ENCODE results near the gene LGR6. TPM values are rescaled to one million over a fixed set of nuclear protein-coding genes. Genes with fewer than 3 reads are reported as not detected.

LGR6 gene
- total and polyA plus RNA-seq, 10 of the 15 experiments (the other 5 are each of a cell fraction or from before 2014, with no cell fraction given) = not detected

DNA sequence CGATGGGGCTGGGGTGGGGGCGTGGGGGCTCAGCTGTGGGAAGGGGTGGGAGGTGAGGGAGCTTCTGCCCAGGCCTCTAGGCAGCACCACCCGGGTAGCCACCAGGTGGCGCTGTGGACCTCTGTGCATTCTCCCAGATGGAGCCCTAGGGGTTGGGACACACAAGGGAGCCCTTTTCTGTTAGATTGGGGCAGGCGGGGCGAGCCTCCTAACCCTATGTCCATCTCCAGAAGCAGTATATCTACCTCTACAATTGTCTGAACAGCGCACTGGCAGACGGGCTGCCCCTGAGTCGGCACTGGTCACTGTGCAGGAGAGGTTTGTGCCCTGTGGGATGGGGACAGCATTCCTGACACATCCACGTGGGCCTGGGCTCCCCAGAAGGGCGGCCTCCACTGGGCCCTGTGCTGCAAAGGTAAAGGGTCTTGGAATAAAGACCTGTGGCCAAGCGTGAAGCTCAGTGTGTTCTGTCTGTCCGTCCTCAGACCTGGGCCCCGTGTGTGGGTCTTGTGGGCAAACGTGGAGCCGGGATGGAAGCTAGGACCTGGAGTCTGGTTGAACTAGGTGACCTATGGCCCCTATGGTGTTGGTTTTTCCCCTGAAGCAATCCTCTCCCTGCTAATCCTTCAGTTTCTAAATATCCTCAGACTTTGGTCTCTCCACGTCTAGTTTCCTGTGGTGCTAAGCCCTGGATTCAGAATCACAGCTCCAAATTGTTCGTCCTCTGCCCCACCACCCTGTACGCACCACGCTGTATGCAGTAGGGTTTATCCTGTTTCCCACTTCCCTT, 4.4 kb upstream of the LGR6 start:
- Histone ChIP-seq H3K9ac (ENCODE audit: control insufficient read depth, insufficient read depth, low read length) (no peak overlapping the region), H3K4me1 (ENCODE audit: control insufficient read depth, insufficient read depth, low read length) (no peaks in the 10 kb centered on the region), H3K27me3 (replicated peaks in 1 of 2; ENCODE audit: control insufficient read depth in 2 of 2, insufficient read depth in 2 of 2, low read length in 1 of 2) (peaks cover 4 to 6% of the 10 kb centered on the region in 2 experiments), H3K27ac (ENCODE audit: control insufficient read depth, insufficient read depth) (no peak overlapping the region), H3K4me3 (no peak overlapping the region), H3K79me2 (ENCODE audit: control insufficient read depth, insufficient read depth, low read length) (no peaks in the 10 kb centered on the region), H4K20me1 (ENCODE audit: control insufficient read depth, insufficient read depth) (no peaks in the 10 kb centered on the region), H2AFZ (ENCODE audit: control insufficient read depth, low read depth, low read length) (no peak overlapping the region), H3K36me3 (ENCODE audit: control insufficient read depth in 2 of 2, insufficient read depth in 2 of 2, low read length in 1 of 2) (no peaks in the 10 kb centered on the region), H3K9me3 (replicated peaks; ENCODE audit: control insufficient read depth, insufficient read depth, low read length) (no peaks in the 10 kb centered on the region), H3K4me2 (ENCODE audit: control insufficient read depth, insufficient read depth) (no peak overlapping the region)
- BruUV-seq (replicated peaks) = no TSS peak
- TF ChIP-seq ZNF274 (IDR thresholded peaks at IDR 0.05; ENCODE audit: insufficient read depth, insufficient read length) (no peak), ZSCAN29 (IDR thresholded peaks at IDR 0.05) (no peak), YY1 (IDR thresholded peaks at IDR 0.05; ENCODE audit: low read depth, low read length) (0 out of 2 replicates have a peak, but pooled peaks have one; percentile 23), EED (IDR thresholded peaks at IDR 0.05; ENCODE audit: low read depth) (no peak), RAD21 (IDR thresholded peaks at IDR 0.05; ENCODE audit: insufficient read depth, low read depth, low read length) (peak; percentile 43), EGR1 (IDR thresholded peaks at IDR 0.05; ENCODE audit: borderline replicate concordance in 1 of 2, low read depth in 2 of 2, low read length in 2 of 2) (no peak), IRF4 (IDR thresholded peaks at IDR 0.05; ENCODE audit: low read depth, low read length) (no peak), CBFB (IDR thresholded peaks at IDR 0.05; ENCODE audit: low read depth) (no peak), IKZF1 (conservative IDR thresholded peaks at IDR 0.05) (no peak), SMC3 (IDR thresholded peaks at IDR 0.05; ENCODE audit: borderline replicate concordance, low read length) (peak; percentile 36; the same call in 1 of the 2 replicates)
- TF ChIP-seq, protein P1, sequence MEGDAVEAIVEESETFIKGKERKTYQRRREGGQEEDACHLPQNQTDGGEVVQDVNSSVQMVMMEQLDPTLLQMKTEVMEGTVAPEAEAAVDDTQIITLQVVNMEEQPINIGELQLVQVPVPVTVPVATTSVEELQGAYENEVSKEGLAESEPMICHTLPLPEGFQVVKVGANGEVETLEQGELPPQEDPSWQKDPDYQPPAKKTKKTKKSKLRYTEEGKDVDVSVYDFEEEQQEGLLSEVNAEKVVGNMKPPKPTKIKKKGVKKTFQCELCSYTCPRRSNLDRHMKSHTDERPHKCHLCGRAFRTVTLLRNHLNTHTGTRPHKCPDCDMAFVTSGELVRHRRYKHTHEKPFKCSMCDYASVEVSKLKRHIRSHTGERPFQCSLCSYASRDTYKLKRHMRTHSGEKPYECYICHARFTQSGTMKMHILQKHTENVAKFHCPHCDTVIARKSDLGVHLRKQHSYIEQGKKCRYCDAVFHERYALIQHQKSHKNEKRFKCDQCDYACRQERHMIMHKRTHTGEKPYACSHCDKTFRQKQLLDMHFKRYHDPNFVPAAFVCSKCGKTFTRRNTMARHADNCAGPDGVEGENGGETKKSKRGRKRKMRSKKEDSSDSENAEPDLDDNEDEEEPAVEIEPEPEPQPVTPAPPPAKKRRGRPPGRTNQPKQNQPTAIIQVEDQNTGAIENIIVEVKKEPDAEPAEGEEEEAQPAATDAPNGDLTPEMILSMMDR (IDR thresholded peaks at IDR 0.05 in 2 of 3, conservative IDR thresholded peaks at IDR 0.05 in 1 of 3; ENCODE audit: control insufficient read depth in 2 of 3, extremely low read depth in 1 of 3, insufficient read depth in 1 of 3, low read depth in 3 of 3, low read length in 3 of 3) = peak; percentile 59 to 84 (median 60)
- TF ChIP-seq, protein P2, sequence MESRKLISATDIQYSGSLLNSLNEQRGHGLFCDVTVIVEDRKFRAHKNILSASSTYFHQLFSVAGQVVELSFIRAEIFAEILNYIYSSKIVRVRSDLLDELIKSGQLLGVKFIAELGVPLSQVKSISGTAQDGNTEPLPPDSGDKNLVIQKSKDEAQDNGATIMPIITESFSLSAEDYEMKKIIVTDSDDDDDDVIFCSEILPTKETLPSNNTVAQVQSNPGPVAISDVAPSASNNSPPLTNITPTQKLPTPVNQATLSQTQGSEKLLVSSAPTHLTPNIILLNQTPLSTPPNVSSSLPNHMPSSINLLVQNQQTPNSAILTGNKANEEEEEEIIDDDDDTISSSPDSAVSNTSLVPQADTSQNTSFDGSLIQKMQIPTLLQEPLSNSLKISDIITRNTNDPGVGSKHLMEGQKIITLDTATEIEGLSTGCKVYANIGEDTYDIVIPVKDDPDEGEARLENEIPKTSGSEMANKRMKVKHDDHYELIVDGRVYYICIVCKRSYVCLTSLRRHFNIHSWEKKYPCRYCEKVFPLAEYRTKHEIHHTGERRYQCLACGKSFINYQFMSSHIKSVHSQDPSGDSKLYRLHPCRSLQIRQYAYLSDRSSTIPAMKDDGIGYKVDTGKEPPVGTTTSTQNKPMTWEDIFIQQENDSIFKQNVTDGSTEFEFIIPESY (IDR thresholded peaks at IDR 0.05) = no peak
- ATAC-seq (peak; percentile 80), FAIRE-seq (peak; percentile 94), DNase-seq (ENCODE audit: low read depth, low spot score) (no peak)
- POLR2A ChIA-PET = interaction anchor here (1.3 kb wide), 1 partner anchor 27 kb away, joined by 4 read pairs; no protein-coding TSS in a partner anchor
- SMC1A ChIA-PET (ENCODE audit: uncharacterized antibody, unreplicated experiment) = interaction anchor here (0.6 to 2.9 kb wide), 10 partner anchors 9 to 134 kb away, joined by 3 to 19 read pairs (median 4); partner anchors contain the start of gene PTPN7
- CTCF ChIA-PET = interaction anchor here (0.6 to 12.4 kb wide), 25 partner anchors 9 to 536 kb away, joined by 3 to 171 read pairs (median 5); partner anchors contain the start of genes PTPN7 and UBE2T
- RAD21 ChIA-PET (ENCODE audit: unreplicated experiment) = interaction anchor here (0.6 to 2.6 kb wide), 9 partner anchors 11 to 530 kb away, joined by 3 to 19 read pairs (median 4); partner anchors contain the start of genes PTPN7 and UBE2T
- 35% methylated on average over 18 of the region's 20 CpGs for WGBS (ENCODE audit: insufficient coverage, insufficient replicate concordance, low lambda C conversion rate, missing lambda C conversion rate)
- intact Hi-C loops (cut with micrococcal nuclease; ENCODE audit: unreplicated experiment) (no loop called here), in situ Hi-C loops (cut with MboI) (loop anchor here (5.0 kb wide), 1 partner anchor 123 kb away; no protein-coding TSS in a partner anchor)
